ENCODE data around the gene SPESP1.
A peak's percentile ranks its signal among the peaks of the same experiment; 100 is the strongest.
"Not testable (repeated sequence)": the region's sequence is repeated elsewhere in the genome, so short reads cannot be mapped to it uniquely, and the experiment has no call there.

SPESP1 gene

DNA sequence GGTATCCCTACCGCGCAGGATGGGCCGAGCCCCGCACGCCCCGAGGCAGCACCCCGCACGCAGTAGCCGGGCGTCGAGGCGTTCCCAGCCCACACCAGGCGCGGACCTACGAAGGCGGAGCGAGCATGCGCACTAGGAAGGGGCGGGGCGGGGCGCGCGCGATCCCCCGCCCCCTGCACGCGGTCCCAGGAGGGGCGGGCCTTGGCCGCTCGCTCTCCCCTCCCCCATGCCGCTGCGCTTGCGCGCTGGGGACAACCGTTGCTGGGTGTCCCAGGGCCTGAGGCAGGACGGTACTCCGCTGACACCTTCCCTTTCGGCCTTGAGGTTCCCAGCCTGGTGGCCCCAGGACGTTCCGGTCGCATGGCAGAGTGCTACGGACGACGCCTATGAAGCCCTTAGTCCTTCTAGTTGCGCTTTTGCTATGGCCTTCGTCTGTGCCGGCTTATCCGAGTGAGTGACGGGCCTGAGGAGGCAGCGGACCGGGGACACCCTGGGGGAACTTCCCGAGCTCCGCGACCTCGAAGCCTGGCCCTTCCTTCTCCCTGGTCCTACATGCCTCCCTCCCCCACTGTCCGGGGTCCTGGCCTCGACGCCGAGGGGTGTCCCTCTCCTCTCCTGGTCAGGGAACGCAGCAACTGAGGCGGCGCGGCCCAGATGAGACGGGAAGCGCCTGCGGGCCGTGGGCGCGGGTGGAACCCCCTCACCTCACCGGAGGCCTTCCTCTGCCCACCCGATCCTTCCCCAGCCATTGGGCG is at the start of gene SPESP1:
Gene SPESP1, plus strand, starts transcription at position 258 of the 755 bp plus-strand sequence. Its CDS starts 129 bp downstream, at position 387.
- DNase-seq: no peak

DNA sequence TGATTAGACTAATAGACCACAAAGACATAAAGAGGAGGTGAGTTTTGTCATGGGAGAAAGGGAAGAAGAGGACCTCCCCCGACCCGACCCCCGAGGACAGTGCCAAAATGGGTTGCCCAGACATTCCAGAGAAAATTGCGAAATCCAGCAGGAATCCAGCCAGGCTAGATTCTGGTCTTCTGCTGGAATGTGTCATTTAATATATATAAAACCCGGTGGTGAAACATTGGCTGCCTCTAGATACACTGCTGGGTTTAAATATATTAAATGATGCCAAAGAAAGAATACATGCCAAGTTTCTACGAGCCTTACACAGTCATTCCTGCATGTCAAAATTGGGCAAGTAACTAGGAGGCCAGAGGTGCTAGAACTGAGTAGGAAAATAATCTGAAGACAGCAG is 45.3 kb upstream of the SPESP1 start:
- peak; percentile 82 for DNase-seq

DNA sequence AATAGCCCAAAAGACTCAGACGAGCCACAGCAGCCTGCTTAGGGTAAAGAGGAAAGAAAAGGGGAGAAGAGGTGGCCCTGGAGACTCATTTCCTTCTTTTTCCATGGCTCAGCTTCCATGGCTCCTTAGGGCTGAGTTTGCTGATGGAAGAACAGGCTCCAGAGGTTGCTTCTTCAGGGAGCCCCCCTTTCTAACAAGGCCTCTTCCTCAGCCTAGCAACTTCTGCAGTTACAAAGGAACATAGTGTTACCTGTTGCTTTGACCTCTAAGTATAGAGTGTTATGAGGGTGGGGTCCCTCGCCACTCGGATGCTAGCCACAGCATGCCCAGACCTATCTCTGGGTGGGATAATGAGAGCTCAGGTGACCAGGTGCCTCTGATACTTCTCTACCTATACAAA is 43.2 kb upstream of the SPESP1 start:
- DNase-seq: no peak

DNA sequence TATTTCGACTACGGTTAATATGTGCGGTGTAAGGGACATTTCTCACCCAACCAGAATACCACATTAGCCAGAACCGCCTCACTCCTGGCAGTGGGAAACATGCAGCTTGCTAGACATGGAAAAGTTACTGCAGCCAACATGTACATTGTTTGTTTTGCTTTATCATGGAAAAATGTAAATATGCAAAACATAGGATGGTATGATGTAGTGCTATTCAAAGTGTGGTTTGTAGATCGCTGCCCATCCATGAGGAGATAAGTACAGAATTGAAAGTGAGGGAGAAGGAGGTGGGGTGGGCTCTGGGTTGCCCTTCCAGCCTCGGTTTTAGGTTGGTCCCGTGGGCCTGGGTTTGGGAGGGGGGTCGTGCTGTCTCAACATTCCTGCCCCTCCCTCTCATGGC is 42.5 kb upstream of the SPESP1 start:
- no peak for DNase-seq

DNA sequence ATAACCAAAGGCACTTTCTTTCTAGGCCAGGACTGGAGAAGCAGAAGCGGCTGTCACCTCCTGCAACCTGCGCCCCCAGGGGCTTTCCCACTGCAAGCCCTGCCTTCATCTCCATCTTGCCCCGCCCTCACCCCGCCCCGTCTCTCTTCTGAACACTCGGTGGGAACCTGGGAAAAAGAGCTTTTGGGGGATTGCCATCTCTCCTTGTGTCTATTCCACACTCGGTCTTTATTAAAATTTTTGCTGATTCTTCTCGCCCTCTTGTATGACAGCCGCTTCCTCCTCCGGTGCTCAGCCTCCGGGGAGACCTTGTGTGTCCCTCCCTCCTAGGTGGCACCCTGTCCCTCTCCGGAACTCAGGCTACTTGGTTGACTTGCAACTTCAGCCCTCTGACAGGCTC is 41.9 kb upstream of the SPESP1 start:
- DNase-seq: peak; percentile 67

DNA sequence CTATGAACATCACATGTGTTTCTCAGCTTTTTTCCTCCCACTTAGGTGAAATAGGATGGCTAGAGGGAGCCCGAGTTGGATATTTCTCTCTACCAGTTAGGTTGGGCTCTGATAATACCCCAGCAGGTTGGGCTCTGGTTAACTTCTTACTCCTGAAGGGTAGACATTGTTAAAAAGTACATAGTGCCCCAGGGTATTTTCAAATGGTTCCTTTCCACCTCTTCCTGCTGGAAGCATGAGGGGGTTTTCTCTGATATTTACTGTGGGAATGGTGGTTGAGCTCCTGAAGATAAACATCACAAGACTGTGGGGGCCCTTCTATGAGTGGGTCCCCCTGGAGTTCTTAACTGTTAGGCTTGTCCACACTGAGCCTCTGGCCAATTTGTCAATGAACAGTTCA is 36.1 kb upstream of the SPESP1 start:
- DNase-seq: peak; percentile 54

DNA sequence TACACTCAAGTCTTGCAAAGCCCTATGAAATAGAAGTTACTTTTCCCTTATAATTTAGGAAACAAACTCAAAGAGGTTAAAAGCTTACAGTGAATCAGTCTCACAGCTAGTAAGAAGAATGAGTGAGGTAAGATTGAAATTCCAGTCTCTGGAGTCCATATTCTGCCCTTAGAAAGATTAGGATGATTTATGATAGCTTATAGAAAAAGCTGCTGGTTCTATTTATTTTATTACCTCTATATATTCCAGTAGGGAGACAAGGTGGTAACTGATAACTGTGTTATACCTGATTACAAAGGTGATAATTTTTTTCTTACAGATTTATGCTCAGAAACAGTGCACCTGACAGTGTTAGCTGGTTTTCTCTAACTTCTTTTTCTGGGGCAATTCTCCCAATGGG is 34.1 kb upstream of the SPESP1 start:
- DNase-seq: no peak

DNA sequence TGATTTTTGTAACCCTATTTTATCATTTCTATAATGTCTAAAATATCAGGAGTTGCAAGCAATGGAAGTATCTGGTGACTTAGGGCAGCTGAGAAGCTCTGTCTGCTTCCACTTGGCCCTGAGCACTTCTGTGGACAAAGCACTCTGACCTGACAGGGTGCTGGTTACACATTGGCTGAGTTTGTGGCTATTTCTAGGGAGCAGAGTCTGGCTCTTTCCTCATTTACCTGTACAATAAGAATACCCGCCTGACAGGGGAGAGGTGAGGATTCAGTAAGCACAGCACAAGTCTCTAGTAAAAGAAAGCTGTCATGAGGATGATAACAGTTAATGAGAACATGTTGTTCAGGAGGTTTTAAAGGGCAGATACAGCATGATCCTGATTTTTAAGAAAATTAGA is 33.3 kb upstream of the SPESP1 start:
- DNase-seq: no peak

DNA sequence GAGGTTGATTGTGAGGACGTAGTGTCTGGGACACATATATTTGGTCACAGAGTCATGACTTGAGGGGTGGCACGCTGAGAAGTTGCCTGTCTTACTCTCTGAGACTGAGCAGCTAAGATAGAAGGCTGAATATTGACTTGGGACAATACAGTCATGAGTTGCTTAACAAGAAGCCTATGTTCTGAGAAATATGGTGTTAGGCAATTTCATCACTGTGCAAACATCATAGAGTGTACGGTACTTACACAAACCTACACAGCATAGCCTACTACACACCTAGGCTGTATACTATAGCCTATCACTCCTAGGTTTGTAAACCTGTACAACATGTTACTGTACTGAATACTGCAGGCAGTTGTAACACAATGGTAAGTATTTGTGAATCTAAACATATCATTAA is 30.3 kb upstream of the SPESP1 start:
- no peak for DNase-seq

DNA sequence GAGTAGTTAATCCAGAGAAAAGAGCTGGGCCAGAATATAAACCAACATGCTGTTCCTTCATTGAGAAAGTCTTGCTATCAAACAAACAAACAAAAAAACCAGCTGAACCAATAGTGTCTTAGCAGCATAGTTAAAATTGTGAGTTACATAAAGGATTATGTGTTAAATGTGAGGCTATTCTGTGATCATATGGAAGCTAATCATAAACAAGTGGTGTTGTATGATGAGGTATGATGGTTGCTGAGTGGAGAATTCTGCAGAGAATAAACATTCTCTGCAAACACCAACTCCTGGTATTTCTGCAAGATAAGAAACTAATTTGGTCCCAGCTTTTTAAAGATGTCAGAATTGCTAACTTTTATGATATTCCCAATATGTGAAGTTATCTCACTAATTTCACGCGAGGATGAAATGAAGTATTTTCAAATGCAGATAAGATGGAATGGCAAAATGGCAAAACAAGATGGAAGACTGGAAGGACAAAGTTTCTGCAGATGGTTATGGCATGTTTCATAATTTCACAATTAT is 22.9 kb upstream of the SPESP1 start:
- DNase-seq: no peak

DNA sequence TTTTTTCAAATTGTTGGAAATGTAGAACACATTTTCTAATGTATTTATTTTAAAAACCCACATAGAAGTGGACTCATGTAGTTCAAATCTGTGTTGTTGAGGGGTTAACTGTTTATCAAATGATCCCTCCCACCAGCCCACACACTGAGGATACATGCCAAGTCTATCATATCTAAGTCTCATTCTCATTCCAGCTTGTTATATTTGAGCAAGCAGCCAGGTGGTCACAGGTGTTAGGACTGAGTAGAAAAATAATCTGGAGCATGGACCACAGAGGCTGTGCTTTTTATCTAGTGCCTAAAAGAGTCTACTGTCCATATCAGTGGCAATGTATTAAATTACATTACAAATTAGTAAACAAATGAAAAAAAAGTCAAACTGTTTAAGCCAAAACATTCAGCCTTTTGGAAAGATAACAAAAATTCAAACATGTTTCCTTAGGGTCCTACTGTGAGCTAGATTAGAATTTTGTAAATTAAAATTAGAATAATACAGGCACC is 20.7 kb upstream of the SPESP1 start:
- no peak for DNase-seq

DNA sequence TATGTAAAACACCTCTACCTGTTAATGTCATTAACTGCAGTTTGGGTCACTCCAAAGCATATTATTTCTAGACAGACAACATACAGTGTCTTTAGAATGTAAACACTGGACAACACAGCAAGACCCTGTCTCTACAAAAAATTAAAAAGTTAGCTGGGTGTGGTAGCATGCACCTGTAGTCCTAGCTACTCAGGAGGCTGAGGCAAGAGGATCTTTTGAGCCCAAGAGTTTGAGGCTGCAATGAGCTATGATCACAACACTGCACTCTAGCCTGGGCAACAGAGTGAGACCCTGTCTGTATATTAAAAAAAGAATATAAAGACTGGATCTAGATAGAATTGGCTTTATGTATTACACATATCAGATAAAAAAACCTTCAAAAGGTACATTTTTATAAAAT is 20.0 kb upstream of the SPESP1 start:
- DNase-seq: no peak

DNA sequence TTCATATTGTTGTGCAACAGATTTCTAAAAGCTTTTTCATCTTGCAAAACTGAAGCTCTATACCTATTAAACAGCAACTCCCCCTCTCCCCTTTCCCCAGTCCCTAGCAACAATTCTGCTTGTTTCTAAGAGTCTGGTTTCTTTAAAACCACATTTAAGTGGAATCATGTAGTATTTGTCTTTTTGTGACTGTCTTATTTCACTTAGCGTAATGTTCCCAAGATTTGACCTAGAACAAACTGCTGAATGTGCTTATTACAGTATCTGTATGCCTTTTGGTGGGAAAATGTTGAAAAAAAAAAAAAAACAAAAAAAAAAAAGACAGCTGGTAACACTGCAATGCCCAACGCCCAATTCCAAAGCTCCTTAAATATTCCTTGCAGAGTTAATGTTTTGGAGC is 19.5 kb upstream of the SPESP1 start:
- DNase-seq: no peak

DNA sequence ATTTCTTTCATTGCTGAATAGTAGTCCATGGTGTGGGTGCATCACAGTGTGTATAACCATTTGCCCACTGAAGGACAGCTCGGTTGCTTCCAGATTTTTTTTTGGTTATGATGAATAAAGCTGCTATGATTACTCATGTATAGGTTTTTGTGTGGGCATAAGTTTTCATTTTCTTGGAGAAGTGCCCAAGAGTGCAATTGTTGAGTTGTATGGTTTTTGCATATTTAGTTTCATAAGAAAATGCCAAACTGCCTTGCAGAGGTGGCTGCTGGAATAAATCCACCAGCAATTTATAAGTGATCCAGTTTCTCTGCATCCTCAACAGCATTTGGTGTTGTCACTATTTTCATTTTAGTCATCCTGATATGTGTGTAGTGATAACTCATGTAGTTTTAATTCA is 8.4 kb upstream of the SPESP1 start:
- no peak for DNase-seq

DNA sequence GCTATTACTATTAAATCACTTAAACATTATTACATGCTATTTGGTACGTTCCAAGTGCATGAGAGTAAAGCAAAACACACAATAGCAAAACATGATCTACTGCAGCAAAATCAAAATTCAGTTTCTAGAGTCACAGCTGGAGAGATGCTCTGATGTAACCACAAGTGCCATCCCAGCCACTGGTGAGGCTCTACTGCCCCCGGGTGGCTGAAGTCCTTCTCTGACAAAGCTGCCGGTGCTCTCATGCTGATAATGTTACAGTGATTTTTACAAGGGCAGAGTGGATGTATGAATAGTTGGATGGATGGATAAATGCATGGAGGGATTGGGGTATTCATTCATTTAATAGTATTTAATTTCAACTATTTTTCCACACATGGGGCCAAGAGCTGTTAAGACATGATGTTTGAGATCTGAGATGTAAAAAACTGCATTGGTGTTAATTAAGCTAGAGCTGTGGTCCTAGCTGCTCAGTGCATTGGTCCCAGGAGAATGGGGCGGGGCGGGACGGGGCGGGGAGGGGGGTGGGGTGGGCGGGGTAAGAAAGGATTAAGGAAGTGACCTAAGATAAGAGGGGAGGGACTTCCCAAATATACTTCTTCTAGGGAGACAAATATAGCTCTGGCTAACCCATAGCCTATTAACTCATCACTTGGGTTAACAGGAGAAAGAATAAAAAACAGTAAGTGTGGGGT is 5.3 kb upstream of the SPESP1 start:
- peak; percentile 86 for DNase-seq

DNA sequence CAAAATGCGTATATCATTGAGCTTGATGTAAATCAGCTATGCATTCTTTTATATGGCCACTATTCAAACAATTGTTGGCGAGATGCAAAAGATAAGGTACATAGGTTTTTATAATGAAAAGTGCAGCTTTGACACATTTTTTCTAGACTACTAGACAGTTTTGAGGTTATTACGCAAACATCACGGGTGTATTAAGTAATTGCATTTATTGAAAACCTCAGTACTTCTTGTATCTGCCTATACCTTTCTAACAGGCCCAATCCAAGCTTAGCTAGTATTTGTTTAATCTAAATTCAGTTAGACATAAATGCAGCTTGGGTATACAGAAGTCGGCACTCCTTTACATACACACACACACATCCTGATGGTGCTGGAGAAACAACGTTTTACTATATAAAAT is 2.7 kb downstream of the SPESP1 start:
- DNase-seq: no peak

DNA sequence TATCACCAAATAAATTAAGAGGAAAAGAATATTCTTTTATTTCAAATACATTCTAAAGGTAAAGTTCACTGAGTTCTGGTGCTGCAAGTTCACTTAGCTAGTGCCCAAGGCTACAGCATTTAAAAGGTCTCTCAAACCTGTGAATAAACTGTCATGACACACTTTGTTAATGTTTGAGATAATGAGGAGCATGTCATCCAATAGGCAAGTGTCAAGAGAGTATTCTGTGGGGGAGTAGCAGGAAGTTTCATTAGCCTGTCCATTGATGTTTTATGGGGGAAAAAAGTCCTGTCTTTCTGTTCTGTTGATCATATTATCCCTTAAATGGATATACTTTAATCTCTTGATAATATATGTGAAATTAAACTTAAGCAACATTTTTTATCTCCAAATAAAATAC is 4.0 kb downstream of the SPESP1 start:
- no peak for DNase-seq

DNA sequence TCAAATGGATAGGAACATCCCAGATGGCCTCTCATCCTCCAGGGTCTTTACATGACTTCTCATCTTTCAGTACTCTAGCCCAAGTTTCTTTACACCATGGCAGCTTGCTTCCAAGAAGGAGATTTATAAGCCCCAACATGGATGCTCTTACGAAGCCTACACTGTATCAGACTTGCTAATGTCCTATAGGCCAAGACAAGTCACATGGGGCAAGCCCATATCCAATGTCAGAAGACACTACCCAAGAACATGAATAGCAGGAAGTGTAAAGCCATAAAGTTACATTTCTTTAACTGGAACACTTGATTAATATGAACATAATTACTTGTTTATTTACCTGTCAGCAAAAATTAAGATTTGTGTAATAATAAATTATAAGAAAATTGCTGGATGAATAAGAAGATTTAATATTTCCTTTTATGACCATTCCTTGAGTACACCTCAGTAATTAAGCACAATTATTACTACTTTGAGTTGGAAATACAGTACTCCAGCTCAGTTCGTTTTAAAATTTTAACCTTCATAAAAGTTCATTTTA is 5.1 kb downstream of the SPESP1 start:
- DNase-seq: no peak

DNA sequence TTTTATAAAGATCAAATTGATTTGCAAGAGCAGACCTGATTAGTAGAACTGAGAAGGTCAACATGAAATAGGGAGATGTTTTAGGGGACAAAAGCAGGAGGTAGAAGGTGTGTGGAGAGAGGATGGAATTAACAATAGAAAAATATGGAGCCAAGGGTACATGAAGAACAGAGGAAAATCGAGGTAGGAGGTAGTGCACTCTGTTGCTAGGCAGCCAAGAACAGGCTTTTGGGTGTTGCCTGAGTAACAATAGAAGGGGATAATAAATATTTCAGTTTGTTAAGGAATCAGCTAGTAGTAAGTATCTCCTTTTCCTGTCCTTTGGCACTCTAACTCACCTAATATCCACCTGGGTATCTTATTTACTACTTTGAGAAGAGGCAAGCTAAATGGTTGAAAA is 9.2 kb downstream of the SPESP1 start:
- DNase-seq: no peak

DNA sequence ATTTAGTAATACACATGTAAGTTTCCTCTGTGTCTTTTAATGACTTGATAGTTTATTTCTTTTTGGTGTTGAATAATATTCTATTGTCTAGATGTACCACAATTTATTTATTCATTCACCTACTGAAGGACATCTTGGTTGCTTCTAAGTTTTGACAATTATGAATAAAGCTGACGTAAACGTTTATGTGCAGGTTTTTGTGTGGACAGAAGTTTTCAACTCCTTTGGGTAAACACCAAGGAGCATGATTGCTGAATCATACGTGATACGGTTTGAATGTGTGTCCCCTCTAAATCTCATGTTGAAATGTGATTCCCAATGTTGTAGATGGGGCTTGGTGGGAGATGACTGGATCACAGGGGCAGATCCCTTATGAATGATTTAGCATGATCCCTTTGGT is 21.5 kb downstream of the SPESP1 start:
- no peak for DNase-seq

DNA sequence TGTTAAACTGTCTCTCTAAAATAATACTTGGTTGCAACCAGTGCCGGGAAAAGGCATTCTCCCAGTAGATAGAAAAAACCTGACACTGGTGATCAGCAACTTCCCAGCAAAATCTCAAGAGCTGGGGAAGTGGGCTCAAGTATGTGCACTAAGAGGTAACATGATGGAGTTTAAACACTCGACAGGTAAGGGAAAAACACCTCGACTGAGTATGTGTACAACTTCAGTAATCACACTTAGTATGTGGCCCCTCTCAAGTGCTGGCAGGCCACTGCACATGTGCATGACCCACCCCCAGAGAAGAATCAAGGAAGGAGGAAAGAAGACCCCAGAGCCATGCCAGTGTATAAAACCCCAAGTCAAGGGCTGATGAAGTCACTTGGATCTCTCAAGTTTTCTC is 27.4 kb downstream of the SPESP1 start:
- DNase-seq: no peak

DNA sequence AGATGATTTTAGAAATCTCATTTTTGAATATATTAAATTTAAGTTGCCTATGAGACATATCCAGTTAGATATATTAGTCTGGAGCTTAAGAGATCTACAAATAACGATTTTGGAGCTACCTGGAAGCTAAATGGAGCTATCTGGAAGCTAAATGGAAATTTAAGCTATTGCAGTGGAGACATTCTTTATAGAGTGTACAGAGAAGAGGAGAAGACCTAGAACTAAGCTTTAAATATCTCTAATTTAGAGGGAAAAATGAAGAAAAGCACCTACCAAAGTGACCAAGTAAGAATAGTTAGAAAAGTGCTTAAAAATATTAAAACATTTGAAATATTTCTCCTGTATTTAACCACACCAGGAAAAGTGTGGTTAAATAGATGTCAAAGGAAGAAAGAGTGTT is 28.3 kb downstream of the SPESP1 start:
- no peak for DNase-seq

DNA sequence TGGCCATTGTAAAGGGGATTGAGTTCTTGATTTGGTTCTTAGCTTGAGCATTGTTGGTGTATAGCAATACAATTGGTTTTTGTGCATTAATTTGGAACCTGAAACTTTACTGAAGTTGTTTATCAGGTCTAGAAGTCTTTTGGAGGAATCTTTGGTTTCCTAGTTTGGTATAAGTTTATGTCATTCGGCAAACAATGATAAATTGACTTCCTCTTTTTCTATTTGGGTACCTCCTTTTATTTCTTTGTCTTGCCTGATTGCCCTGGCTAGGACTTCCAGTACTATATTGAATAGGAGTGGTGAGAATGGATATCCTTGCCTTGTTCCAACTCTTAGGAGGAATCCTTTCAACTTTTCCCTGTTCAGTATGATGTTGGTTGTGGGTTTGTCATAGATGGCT is 32.1 kb downstream of the SPESP1 start:
- no peak for DNase-seq

DNA sequence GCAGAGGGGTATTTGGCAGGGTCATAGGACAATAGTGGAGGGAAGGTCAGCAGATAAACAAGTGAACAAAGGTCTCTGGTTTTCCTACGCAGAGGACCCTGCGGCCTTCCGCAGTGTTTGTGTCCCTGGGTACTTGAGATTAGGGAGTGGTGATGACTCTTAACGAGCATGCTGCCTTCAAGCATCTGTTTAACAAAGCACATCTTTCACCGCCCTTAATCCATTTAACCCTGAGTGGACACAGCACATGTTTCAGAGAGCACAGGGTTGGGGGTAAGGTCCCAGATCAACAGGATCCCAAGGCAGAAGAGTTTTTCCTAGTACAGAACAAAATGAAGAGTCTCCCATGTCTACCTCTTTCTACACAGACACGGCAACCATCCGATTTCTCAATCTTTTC is 33.4 kb downstream of the SPESP1 start:
- DNase-seq: not testable (repeated sequence)
